Suppressor macrophage (primary cell): ENCODE results near the gene GPR179.

Experiments used
- DNase-seq, 4 experiments: peaks; one replicate each; pipeline ENCODE4 v3.0.0-alpha.2; 2020 to 2022
- total RNA-seq, 17 experiments: gene quantifications; one replicate each; lab custom pipeline; 2026; ENCODE audit warnings: mixed read lengths in 6 of 17, inconsistent platforms in 3 of 17; lab: John Stamatoyannopoulos, UW

GPR179 gene, protein sequence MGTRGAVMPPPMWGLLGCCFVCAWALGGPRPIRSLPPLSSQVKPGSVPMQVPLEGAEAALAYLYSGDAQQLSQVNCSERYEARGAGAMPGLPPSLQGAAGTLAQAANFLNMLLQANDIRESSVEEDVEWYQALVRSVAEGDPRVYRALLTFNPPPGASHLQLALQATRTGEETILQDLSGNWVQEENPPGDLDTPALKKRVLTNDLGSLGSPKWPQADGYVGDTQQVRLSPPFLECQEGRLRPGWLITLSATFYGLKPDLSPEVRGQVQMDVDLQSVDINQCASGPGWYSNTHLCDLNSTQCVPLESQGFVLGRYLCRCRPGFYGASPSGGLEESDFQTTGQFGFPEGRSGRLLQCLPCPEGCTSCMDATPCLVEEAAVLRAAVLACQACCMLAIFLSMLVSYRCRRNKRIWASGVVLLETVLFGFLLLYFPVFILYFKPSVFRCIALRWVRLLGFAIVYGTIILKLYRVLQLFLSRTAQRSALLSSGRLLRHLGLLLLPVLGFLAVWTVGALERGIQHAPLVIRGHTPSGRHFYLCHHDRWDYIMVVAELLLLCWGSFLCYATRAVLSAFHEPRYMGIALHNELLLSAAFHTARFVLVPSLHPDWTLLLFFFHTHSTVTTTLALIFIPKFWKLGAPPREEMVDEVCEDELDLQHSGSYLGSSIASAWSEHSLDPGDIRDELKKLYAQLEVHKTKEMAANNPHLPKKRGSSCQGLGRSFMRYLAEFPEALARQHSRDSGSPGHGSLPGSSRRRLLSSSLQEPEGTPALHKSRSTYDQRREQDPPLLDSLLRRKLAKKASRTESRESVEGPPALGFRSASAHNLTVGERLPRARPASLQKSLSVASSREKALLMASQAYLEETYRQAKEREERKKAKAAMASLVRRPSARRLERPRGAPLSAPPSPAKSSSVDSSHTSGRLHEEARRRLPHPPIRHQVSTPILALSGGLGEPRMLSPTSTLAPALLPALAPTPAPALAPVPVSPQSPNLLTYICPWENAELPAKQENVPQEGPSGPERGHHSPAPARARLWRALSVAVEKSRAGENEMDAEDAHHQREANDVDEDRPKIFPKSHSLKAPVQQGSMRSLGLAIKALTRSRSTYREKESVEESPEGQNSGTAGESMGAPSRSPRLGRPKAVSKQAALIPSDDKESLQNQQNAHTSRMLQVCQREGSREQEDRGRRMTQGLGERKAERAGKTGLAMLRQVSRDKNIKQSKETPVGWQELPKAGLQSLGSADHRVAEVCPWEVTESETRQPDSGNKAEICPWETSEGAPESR (N-terminal part only)
- 0 to 4.1 (median 0) reads per million in 17 experiments for total RNA-seq

- no peak for DNase-seq
Measured at GRCh38 chr17:38343608-38344419, at the start of gene GPR179. TSS of gene GPR179 (minus strand) at chr17:38343956. CDS start at chr17:38343789, 167 bp downstream.

GRCh38 chr17:38379448-38379847, 35.7 kb upstream of the GPR179 start:
- DNase-seq = no peak

DNA sequence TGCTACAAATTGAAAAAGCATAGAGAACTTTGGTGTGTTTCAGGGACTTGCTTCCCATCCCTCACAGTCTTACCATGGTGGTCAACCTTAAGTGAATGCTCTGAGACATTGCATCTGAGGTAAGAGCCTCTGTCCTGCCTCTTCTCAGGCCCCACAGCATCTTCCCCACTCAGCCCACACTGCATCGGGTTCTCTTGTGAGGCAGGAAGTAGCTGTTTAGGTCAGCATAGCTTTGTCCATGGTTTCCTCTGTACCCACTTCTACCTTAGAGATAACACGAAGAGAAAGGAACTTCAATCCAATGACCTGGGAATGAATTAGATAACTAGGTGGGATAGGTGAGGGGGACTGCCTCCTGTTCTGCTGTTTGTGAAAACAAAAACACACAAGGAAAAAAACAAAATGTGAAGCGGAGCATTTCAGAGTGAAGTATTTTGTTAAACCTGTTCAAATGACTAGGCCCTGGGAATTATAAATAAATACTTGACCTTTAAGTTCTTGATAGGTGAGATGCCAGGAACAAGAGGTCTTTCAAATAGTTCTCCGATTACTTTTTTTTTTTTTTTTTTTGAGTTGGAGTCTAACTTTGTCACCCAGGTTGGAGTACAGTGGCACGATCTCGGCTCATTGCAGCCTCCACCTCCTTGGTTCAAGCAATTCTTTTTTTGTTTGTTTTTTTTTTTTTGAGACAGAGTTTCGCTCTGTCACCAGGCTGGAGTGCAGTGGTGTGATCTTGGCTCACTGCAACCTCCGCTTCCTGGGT, 25.5 kb upstream of the GPR179 start:
- DNase-seq = no peak

DNA sequence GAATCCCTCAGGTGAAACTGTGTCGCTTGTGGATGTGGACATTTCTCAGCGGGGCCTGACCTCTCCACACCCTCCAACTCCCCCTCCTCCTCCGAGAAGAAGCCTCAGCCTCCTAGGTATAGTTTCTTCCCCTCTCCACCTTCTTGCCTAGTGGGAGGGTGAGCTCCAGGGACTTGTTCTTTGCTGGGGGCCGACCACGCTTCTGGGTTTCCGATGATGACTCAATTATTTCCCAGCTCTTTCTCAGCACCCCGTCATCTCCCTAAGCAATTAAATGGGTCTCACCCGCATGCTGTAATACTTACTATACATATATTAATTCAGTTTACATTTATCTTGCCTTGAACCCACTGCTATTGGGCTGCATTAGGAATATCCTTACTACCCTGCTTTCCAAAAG, 21.0 kb upstream of the GPR179 start:
- no peak for DNase-seq

DNA sequence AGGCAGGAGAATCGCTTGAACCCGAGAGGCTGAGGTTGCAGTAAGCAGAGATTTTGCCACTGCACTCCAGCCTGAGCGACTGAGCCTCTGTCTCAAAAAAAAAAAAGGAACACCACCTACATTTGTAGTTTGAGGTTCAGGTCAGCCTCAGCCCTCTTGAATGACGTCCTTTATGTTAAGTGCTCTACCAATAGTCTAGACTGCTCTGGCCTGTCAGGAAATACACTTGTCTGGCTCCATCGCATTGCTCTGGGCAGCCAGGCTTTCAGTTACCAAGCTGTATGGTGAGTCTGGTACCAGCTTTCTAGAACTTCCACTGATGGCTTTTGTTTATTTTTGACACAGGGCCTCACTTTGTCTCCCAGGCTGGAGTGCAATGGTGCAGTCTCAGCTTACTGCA, 19.3 kb upstream of the GPR179 start:
- no peak for DNase-seq

DNA sequence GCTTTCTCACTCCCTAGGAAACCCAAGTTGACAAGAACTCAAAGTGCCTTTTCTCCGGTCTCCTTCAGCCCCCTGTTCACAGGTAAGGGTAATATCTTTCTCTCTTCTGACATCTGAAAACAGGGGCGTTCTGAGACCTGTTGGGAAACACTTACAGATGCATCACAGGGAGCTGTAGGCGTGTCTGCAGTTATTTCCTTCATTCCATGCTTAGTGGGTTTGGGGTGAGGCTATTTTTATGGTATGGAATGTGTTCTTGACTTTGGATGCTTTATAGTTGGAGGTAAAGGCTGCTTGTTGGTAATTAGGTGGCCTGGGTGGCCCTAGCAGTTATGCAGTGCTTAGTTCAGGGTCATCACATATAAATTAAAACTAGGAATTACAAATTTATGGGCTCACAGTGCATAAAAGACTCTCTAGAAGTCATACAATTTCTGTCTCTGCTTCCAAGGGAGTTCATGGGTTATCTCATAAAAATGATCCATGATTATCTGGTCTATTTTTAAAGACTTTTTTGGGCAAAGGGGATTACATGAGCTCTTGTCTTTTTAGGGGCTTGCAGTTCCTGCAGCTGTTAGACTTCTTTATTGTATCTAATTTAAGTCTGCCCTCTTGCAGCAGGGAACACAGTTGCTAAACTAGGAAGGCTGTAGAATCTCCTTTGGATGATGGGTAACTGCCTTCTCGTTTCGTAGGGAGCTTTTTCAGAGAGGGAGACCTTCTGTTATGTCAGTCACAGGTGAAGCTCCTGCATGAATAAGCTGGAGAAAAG, 18.1 kb upstream of the GPR179 start:
- DNase-seq = no peak

- no peak for DNase-seq
Measured at GRCh38 chr17:38358586-38359513, 15.1 kb upstream of the GPR179 start.

- no peak for DNase-seq
Measured at GRCh38 chr17:38357486-38358123, 13.8 kb upstream of the GPR179 start.

DNA sequence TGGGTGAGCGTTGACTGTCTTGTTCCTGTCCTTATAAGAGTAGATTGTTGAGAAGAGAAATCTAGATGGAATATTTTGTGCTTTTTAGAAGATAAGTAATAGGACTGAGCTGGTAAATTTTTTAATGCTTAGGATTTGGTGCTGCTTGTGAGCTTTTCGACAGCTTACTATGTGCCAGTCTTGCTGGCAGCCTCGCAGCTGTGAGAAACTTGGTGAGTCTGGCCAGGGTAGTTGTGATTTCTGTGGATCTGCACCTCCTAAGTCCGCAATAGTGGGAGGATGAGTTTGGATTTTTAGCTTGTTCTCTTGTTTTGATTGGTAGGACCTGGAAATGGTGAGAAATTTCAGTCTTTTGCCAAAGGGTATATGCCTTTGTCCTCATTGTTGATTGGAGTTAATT, 11.5 kb upstream of the GPR179 start:
- no peak for DNase-seq

DNA sequence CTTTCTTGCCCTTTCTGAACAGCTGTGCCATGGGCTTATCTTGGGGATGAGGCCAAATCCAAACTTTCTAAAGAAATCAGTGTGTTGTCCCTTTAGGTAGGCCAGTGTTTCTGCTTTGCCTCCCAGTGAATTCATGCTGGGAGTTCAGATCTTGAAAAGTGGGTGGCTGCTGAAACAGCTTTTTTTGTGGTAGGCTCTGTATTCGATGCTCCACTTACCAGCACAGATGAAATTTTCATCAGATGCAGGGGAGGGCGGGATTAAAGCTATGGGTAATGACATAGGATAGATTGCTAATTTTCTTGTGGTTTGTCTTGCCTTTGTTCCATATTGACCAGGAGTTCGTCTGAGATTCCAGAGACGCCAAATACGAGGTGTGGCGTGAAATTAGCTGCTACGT, 10.7 kb upstream of the GPR179 start:
- DNase-seq = no peak

- DNase-seq = no peak
Measured at GRCh38 chr17:38353668-38354067, 9.9 kb upstream of the GPR179 start.

DNA sequence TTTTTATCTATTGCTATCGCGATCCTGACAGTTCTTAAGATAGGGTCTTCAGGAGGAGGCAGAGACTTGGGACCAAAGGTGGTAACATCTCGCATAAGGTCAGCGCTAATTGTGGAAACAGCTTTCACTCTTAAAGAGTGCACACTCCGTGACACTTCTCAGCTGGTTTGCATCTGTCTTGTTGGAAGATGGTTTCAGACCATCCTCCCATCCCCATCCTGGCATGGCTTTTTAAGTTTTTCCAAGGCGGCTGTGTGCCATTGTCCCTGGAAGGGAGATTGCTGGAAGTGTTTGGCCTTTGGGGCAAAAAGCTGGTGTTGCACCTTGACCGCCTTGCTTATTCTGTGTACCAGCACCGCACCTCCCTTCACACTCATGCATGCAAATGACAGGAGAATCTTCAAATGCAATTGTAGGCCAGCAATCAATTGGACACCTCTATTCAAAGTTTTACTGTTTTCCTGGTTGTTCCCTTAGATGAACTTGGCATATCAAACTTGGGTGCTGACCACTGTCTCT, 9.4 kb upstream of the GPR179 start:
- DNase-seq = no peak

- DNase-seq = peak; percentile 37 to 75 (median 54)
Measured at GRCh38 chr17:38352245-38353085, 8.7 kb upstream of the GPR179 start.

- DNase-seq = peak; percentile 94 to 98 (median 96)
Measured at GRCh38 chr17:38351412-38352222, 7.9 kb upstream of the GPR179 start, which contains the start of gene SOCS7. TSS of gene SOCS7 (plus strand) at chr17:38351844. CDS start at chr17:38352053, 209 bp downstream.

GRCh38 chr17:38350035-38350434, 6.3 kb upstream of the GPR179 start:
- DNase-seq = no peak

DNA sequence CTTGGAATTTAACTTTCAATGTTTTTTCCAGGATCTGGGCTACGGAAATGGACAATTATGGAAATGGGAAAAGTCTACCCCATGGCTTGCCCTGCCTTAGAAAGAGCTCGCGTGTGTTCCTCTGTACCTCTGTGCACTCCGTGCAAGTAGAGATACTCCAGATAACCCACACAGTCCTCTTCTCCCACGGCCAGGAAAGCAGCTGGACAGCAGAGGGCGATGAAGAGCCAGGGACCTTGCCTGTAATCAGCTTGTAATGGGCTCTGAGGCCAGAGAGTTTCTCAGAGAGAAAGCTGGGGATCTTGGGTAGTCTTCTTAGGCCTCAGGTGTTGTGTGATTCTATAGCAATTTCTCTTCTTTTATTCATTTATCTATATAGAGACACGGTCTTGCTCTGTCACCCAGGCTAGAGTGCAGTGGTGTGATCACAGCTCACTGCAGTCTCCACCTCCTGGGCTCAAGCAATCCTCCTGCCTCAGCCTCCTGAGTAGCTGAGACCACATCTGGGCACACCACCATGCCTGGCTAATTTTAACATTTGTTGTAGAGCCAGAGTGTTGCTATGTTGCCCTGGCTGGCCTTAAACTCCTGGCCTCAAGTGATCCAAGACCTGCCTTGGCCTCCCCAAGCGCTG, 5.5 kb upstream of the GPR179 start:
- DNase-seq = peak; percentile 84 to 89 (median 88)
